Type B pancreatic cell (in vitro differentiated cells): ENCODE results near the gene MPHOSPH9. TPM values are rescaled to one million over a fixed set of nuclear protein-coding genes. Genes with fewer than 3 reads are reported as not detected.

ENCODE experiments used
- DNase-seq: peaks from one replicate; pipeline ENCODE4 v3.0.0; 2021; ENCODE audit warnings: mixed read lengths; ENCODE audit not compliant: unreplicated experiment; ENCODE audit errors: extremely low spot score
- H3K27ac Mint-ChIP-seq: 2 replicates; pipeline ENCODE4 v1.8.0; 2021; ENCODE audit warnings: mild to moderate bottlenecking, mixed read lengths
- H3K27me3 Mint-ChIP-seq: 2 replicates; pipeline ENCODE4 v1.8.0; 2021; ENCODE audit warnings: mixed read lengths
- H3K36me3 Mint-ChIP-seq: 2 replicates; pipeline ENCODE4 v1.8.0; 2021; ENCODE audit warnings: mixed read lengths
- H3K4me1 Mint-ChIP-seq: one replicate; pipeline ENCODE4 v1.8.0; 2021; ENCODE audit warnings: mixed read lengths; ENCODE audit not compliant: unreplicated experiment
- H3K4me3 Mint-ChIP-seq: 2 replicates; pipeline ENCODE4 v1.8.0; 2021; ENCODE audit warnings: mild to moderate bottlenecking, mixed read lengths
- H3K9me3 Mint-ChIP-seq: 2 replicates; pipeline ENCODE4 v1.8.0; 2021; ENCODE audit warnings: mixed read lengths
- CTCF ChIP-seq: fragments of 200-600 bp; sonication (generic); conservative IDR thresholded peaks from 2 replicates; pipeline ENCODE4 v1.5.0; 2021; ENCODE audit warnings: antibody characterized with exemption, mild to moderate bottlenecking
- total RNA-seq: library from RNA; stranded (reverse); gene quantifications from 2 replicates; pipeline ENCODE4 v1.2.1, GENCODE V29; 2021; ENCODE audit warnings: low replicate concordance

MPHOSPH9 gene
- total RNA-seq, 1 donor from 2014 or later = 52.3 TPM

DNA sequence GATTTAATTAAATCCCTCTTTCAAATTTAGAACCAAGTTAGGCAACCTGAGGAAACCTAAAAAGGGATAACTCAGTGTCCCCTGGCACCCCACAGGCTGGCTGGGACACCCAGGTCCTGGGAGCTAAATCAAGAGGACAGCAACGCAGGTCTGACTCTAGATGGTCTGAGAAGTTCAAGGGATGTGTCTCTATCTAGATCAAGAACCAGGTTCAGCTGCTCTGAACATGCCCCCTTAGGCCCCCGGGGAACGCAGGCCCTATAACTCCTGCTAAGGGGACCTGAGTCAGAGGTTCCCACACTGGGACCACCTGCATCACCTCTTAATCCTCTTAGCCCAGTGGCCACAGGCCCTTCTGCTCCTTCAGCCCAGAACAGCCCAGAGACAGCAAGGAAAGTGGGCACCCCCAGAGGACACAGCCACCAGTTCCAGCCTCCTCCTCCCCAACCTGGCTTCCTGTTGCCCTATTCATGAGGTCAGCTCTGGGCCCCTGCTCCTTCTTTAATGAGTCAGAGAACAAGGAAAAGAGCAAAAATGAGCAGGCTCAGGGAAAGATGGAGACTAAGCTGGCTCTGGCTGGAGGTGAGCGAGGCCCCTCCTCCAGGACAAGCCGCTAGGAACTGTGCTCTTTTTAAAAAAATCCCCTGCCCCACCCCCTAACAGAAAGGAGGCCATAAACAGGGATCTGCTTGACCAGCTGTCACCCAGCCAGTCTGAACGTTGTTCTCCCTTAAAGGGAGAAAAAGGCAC lies 92.8 kb downstream of the MPHOSPH9 start:
- Mint-ChIP-seq H3K27ac (peak overlapping the region; percentile 70), H3K4me1 (peaks cover 33% of the 10 kb centered on the region), H3K4me3 (no peak overlapping the region), H3K9me3 (peaks cover 4% of the 10 kb centered on the region), H3K27me3 (no peaks in the 10 kb centered on the region), H3K36me3 (peaks cover 3% of the 10 kb centered on the region)
- DNase-seq = no peak
- no peak for TF ChIP-seq CTCF

- H3K27me3 Mint-ChIP-seq = no peaks in the 10 kb centered on the region
- DNase-seq = no peak
- peaks cover 16% of the 10 kb centered on the region for H3K4me1 Mint-ChIP-seq
- H3K36me3 Mint-ChIP-seq = peaks cover 3% of the 10 kb centered on the region
- H3K27ac Mint-ChIP-seq = no peak overlapping the region
- TF ChIP-seq CTCF = no peak
- H3K4me3 Mint-ChIP-seq = no peak overlapping the region
- peaks cover 4% of the 10 kb centered on the region for H3K9me3 Mint-ChIP-seq
These were observed 97.3 kb downstream of the MPHOSPH9 start for GRCh38 chr12:123135688-123136087.

DNA sequence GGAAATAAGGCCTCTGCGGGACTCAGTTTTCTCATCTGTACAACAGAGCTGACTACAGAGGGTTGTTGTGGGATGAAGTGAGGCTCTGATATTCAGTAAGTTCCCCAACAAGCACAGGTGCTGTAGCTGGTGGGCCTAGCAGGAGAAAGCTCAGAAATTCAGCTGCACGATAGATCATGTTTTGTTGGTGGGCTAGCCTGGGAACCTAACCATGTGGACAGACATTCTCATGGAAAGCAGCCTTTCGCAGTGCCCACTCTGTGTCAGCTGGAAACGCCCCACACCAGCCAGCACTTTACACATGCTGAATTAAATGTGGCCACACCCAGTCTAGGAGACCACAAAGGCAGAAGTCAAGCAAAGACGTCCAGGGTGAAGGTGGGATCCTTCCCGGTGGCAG lies 98.1 kb downstream of the MPHOSPH9 start:
- H3K4me3 Mint-ChIP-seq = no peak overlapping the region
- no peak for TF ChIP-seq CTCF

DNA sequence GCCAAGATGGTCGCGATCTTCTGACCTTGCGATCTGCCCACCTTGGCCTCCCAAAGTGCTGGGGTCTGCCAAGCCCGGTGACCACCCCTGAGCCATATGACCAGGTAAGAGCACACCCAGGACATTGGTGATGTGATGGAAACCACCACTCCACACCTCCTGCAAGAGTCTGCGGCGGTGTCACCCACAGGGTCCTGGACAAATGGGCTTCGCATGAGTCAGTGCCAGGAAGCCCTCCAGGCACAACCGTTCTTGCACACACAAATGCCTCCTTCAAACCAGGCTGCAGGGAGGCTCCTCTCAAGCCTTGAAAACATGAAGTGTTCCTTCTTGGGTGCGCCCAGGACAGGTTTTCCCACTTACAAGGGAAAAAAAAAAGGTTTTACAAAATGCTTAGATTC lies 98.7 kb downstream of the MPHOSPH9 start:
- no peaks in the 10 kb centered on the region for H3K27me3 Mint-ChIP-seq
- TF ChIP-seq CTCF = no peak
- no peak overlapping the region for H3K4me3 Mint-ChIP-seq
- H3K27ac Mint-ChIP-seq = peak overlapping the region; percentile 68
- peaks cover 4% of the 10 kb centered on the region for H3K4me1 Mint-ChIP-seq
- no peaks in the 10 kb centered on the region for H3K36me3 Mint-ChIP-seq
- no peak for DNase-seq
- peaks cover 4% of the 10 kb centered on the region for H3K9me3 Mint-ChIP-seq

More for the DNA sequence above, 98.1 kb downstream of the MPHOSPH9 start:
- Mint-ChIP-seq H3K9me3 (peaks cover 4% of the 10 kb centered on the region), H3K27me3 (no peaks in the 10 kb centered on the region), H3K36me3 (peaks cover 3% of the 10 kb centered on the region), H3K4me1 (peaks cover 9% of the 10 kb centered on the region), H3K27ac (peak overlapping the region; percentile 68)
- DNase-seq = no peak

- no peak for TF ChIP-seq CTCF
- Mint-ChIP-seq H3K4me1 (peaks cover 4% of the 10 kb centered on the region), H3K4me3 (no peak overlapping the region), H3K36me3 (no peaks in the 10 kb centered on the region), H3K27ac (peak overlapping the region; percentile 68), H3K9me3 (peaks cover 4% of the 10 kb centered on the region), H3K27me3 (no peaks in the 10 kb centered on the region)
- no peak for DNase-seq
These were observed 99.2 kb downstream of the MPHOSPH9 start for GRCh38 chr12:123133701-123134100.
